Nephron (organoid): Measurements from ENCODE around the gene MSH5.

Source experiments
- H3K27ac Mint-ChIP-seq, 3 experiments: 2 replicates each; pipeline ENCODE4 v1.8.0; 2020; ENCODE audit warnings: mixed read lengths in 3 of 3, mild to moderate bottlenecking in 2 of 3, moderate library complexity in 1 of 3
- H3K27me3 Mint-ChIP-seq: 2 replicates; pipeline ENCODE4 v1.8.0; 2021; ENCODE audit warnings: low read depth, mild to moderate bottlenecking, moderate library complexity, mixed read lengths
- H3K36me3 Mint-ChIP-seq: 2 replicates; pipeline ENCODE4 v1.8.0; 2020; ENCODE audit warnings: low read depth, mixed read lengths
- H3K4me1 Mint-ChIP-seq: 2 replicates; pipeline ENCODE4 v1.8.0; 2020; ENCODE audit warnings: mixed read lengths
- H3K4me3 Mint-ChIP-seq, 3 experiments: 2 replicates each; pipeline ENCODE4 v1.8.0; 2020; ENCODE audit warnings: mild to moderate bottlenecking in 3 of 3, mixed read lengths in 3 of 3, moderate library complexity in 2 of 3
- H3K9me3 Mint-ChIP-seq: 2 replicates; pipeline ENCODE4 v1.8.0; 2020; ENCODE audit warnings: mixed read lengths
- CTCF ChIP-seq, 3 experiments: fragments of 200-600 bp; sonication (generic); IDR thresholded peaks; one replicate each; pipeline ENCODE4 v1.5.0; 2021; ENCODE audit warnings: antibody characterized with exemption in 3 of 3; ENCODE audit not compliant: unreplicated experiment in 3 of 3

The MSH5 gene

GRCh38 chr6:31767096-31767645, 27.4 kb downstream of the MSH5 start:
- Mint-ChIP-seq H3K4me1 (peaks cover 15% of the 10 kb centered on the region), H3K27ac (no peak overlapping the region), H3K27me3 (no peaks in the 10 kb centered on the region), H3K9me3 (no peaks in the 10 kb centered on the region), H3K36me3 (peaks cover 1% of the 10 kb centered on the region), H3K4me3 (no peak overlapping the region)
- no peak for TF ChIP-seq CTCF (IDR thresholded peaks at IDR 0.05; ENCODE audit: unreplicated experiment in 3 of 3)

GRCh38 chr6:31768363-31769257, 28.8 kb downstream of the MSH5 start:
- peaks cover 10% of the 10 kb centered on the region for H3K4me1 Mint-ChIP-seq
- no peaks in the 10 kb centered on the region for H3K36me3 Mint-ChIP-seq
- H3K4me3 Mint-ChIP-seq, result no peak overlapping the region
- H3K27me3 Mint-ChIP-seq, result no peaks in the 10 kb centered on the region
- H3K27ac Mint-ChIP-seq, result no peak overlapping the region
- H3K9me3 Mint-ChIP-seq, result no peaks in the 10 kb centered on the region
- TF ChIP-seq CTCF (IDR thresholded peaks at IDR 0.05; ENCODE audit: unreplicated experiment in 3 of 3), result no peak

GRCh38 chr6:31769684-31770371, 30.0 kb downstream of the MSH5 start:
- peak; percentile 28 to 43 (median 34) for TF ChIP-seq CTCF (IDR thresholded peaks at IDR 0.05; ENCODE audit: unreplicated experiment in 3 of 3)
- no peaks in the 10 kb centered on the region for H3K27me3 Mint-ChIP-seq
- H3K36me3 Mint-ChIP-seq, result no peaks in the 10 kb centered on the region
- no peak overlapping the region for H3K27ac Mint-ChIP-seq
- H3K4me1 Mint-ChIP-seq, result no peaks in the 10 kb centered on the region
- H3K9me3 Mint-ChIP-seq, result no peaks in the 10 kb centered on the region
- no peak overlapping the region for H3K4me3 Mint-ChIP-seq

GRCh38 chr6:31770860-31771259, 31.1 kb downstream of the MSH5 start:
- Mint-ChIP-seq H3K36me3 (no peaks in the 10 kb centered on the region), H3K27me3 (no peaks in the 10 kb centered on the region), H3K27ac (no peak overlapping the region)

GRCh38 chr6:31771992-31772358, 32.2 kb downstream of the MSH5 start:
- no peaks in the 10 kb centered on the region for H3K4me1 Mint-ChIP-seq
- H3K4me3 Mint-ChIP-seq, result no peak overlapping the region
- H3K36me3 Mint-ChIP-seq, result no peaks in the 10 kb centered on the region
- no peaks in the 10 kb centered on the region for H3K9me3 Mint-ChIP-seq
- H3K27ac Mint-ChIP-seq, result no peak overlapping the region
- H3K27me3 Mint-ChIP-seq, result no peaks in the 10 kb centered on the region
- no peak for TF ChIP-seq CTCF (IDR thresholded peaks at IDR 0.05; ENCODE audit: unreplicated experiment in 3 of 3)

More at GRCh38 chr6:31770860-31771259, 31.1 kb downstream of the MSH5 start:
- H3K9me3 Mint-ChIP-seq, result no peaks in the 10 kb centered on the region
- no peak overlapping the region for H3K4me3 Mint-ChIP-seq
- TF ChIP-seq CTCF (IDR thresholded peaks at IDR 0.05; ENCODE audit: unreplicated experiment in 3 of 3), result no peak
- no peaks in the 10 kb centered on the region for H3K4me1 Mint-ChIP-seq
